ENCODE results near the gene KNCN.
A peak's percentile ranks its signal among the peaks of the same experiment; 100 is the strongest.

KNCN gene

GRCh38 chr1:46522184-46522968, 29.1 kb downstream of the KNCN start:
- DNase-seq, result no peak

DNA sequence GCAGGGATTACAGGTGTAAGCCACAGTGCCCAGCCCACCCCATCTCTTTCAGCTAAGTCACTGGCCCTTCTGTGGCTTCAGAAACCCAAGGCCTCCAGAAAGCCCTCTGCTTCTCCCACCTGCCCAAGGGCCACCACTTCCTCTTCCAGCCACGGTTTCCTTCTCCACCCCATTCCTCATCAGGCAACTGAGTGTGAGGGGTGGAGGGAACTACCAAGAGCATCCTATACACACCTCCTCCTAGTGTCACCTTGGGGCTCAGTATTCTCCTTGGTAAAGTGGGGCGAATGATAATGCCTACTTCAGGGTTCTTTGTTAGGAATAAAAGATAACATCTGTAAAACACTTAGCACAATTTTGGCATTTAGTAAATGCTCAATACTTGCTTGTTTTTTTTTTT, 30.0 kb downstream of the KNCN start:
- DNase-seq, result no peak

- no peak for DNase-seq
Observed at GRCh38 chr1:46520063-46520911, 31.2 kb downstream of the KNCN start.

GRCh38 chr1:46519209-46519608, 32.2 kb downstream of the KNCN start:
- DNase-seq, result no peak

- no peak for DNase-seq
Observed at GRCh38 chr1:46517932-46518498, 33.4 kb downstream of the KNCN start.

DNA sequence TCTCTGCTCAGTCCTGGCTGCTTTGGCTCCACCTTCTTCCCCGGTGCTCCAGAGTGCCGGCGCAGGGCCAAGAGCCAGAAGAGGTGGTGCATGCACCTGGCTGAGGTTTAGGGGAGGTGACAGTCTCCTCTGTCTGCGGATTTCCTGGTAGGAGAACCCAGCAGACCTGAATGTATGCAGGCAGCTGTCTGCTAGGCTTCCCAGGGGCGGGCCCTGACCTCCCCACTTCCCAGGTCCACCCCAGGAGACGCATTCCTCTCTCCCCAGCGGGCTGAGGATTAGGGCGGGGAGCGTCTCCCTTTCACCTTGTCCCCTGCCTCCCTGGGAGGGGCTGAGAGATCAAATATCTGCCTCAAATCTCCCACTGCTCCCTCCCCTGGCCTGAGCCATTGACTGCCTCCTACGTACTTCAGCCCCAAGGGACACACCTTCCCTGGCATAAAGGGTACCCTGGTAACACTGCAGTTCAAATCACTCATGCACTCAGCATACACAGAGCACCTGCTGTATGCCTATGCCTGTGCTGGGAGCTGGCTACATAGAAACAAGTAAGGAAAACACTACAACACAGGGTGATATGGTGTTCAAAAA, 34.3 kb downstream of the KNCN start:
- DNase-seq, result peak; percentile 83

GRCh38 chr1:46516200-46516950, 35.1 kb downstream of the KNCN start:
- no peak for DNase-seq

- no peak for DNase-seq
Observed at GRCh38 chr1:46515576-46515975, 35.9 kb downstream of the KNCN start.

- no peak for DNase-seq
Observed at GRCh38 chr1:46513536-46513935, 37.9 kb downstream of the KNCN start.

- no peak for DNase-seq
Observed at GRCh38 chr1:46512792-46513190, 38.7 kb downstream of the KNCN start.

- no peak for DNase-seq
Observed at GRCh38 chr1:46512135-46512791, 39.2 kb downstream of the KNCN start.

DNA sequence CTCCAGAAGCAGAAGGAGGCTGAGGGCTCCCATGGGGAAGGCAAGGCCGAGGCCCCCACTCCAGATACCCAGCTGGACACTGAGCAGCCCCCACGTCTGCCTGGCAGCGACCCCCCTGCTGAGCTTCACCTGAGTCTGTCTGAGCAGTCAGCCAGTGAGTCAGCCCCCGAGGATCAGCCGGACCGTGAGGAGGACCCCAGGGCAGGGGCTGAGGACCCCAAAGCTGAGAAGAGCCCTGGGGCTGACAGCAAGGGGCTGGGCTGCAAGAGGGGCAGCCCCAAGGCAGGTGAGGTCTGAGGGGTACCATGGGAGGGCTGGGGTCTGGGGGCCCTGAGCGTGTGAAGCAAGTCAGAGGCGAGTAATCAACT, 40.5 kb downstream of the KNCN start:
- no peak for DNase-seq

DNA sequence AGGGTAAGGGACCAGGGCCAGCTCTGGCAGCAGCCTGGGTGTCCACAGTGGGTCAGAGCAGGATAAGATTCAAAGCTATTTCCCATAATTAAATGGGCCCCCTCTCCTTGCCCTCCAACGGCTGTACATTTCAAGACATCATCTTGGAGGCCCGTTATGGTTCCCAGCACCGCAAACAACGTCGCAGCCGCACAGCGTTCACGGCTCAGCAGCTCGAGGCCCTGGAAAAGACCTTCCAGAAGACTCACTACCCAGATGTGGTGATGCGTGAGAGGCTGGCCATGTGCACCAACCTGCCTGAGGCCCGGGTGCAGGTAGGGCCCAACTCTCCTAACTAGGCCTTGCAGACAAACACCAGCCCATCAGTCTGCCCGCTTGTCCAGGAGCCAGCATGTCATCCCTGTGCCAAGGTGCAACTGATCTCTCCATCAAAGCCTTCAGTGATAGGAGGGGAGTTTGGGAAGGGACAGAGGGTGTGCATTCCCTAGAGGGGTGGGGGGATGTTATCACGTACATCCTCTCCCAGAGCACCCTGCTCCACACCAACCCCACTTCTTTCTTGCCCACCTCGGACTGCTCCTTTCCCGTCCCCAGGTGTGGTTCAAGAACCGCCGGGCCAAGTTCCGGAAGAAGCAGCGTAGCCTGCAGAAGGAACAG, 41.0 kb downstream of the KNCN start:
- no peak for DNase-seq

GRCh38 chr1:46508757-46509156, 42.7 kb downstream of the KNCN start:
- DNase-seq, result no peak

DNA sequence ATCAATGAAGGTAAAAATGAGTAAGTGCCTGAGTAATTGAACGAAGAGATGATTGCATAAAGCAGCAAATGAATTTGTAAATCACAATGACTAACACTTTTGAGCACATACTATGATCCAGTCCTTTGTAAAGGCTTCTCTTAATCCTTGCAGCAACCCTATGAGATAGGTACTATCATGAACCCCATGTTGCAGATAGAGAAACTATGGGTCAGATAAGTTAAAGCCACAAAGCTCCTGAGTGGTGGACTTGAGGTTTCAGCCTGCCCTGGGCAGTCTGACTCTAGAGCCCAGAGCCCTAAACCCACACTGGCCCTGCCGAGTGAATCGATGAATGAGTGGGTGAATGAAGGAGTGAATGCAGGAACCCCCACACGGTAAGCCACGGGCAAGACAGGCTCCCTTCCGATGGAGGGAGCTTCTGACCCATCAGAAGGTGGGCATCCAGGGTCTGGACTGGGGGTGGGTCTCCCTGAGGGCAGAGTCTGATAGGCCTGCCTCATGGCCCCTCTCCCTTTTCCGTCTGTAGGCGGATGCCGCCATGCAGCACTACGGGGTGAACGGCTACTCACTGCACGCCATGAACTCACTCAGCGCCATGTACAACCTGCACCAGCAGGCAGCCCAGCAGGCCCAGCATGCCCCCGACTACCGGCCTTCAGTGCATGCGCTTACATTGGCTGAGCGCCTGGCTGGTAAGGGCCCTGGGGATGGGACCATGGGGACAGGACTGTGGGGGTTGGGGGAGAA, 44.8 kb downstream of the KNCN start:
- DNase-seq, result no peak

GRCh38 chr1:46503421-46503820, 48.0 kb downstream of the KNCN start:
- no peak for DNase-seq

- no peak for DNase-seq
Observed at GRCh38 chr1:46501528-46501927, 49.9 kb downstream of the KNCN start.

DNA sequence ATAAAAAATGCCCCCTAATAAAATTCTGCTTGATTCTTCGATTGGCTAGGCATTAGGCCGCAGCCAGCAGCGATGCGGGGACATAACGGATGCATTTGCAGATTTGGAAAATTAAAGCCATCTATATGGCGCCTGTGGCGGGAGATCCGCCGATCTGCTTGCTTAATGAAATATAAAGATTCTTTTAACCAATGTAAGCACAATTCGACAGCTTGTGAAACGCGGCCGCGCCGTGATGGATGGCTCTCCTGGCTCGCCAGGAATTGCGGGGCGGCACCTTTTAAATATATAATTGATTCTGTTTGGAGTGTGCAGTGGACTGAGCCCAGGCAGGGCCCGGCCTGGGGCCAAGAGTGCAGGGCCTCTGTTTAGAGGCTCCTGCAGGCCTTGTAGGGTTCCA, 53.8 kb downstream of the KNCN start:
- DNase-seq, result no peak

- no peak for DNase-seq
Observed at GRCh38 chr1:46497020-46497419, 54.4 kb downstream of the KNCN start.

GRCh38 chr1:46496505-46496904, 54.9 kb downstream of the KNCN start:
- no peak for DNase-seq

- DNase-seq, result no peak
Observed at GRCh38 chr1:46495778-46496177, 55.7 kb downstream of the KNCN start.

All from NCI-H187 treated with DMSO at 0.1 percent for 48 hours (cell line).